CD4-positive, alpha-beta T cell treated with Interleukin-2 at 100 ng/mL for 4 hours (primary cell): ENCODE measurements around the gene APOL3.
"Not testable (repeated sequence)": the region's sequence is repeated elsewhere in the genome, so short reads cannot be mapped to it uniquely, and the experiment has no call there.

ENCODE experiments used
- DNase-seq: peaks from one replicate; pipeline ENCODE4 v3.0.0-alpha.2; 2020; ENCODE audit warnings: low spot score

Gene APOL3

DNA sequence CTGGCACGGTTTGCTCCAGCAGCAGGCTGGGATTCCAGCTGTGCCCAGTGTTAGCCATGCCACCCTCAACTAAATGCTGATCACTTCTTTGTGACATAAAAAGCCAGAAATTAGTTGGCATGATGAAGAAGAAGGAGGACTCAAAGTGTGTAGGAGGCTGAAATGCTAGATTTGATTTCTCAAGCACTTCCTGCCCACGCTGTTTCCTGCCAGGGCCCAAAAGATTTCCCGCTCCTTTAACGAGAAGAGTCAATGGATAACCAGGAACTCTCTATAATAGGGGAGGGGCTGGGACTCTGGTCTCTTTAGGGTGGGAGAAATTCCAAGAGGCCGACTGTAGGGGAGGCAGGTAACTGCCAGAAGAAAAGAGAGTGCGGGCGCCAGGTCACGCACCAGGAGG is 26.4 kb downstream of the APOL3 start:
- no peak for DNase-seq

DNA sequence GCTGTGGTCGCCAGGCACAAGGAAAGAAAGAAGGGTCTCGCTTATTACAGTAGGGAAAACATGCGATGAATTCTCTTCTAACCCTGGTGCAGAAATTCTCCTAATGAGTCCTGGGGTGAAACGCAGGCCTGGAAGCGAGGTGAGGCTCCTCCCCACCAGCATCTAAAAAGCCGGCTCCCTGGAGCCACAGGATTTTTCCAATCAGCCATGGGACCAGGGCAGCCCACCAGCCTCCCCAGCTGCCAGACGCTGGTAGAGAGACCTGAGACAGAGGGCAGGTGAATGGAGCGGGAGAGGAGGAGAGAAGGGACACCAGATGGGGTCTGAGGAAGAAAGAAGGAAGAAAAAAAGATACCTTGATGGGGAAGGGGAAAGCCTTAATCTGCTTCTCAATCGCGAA is 28.6 kb downstream of the APOL3 start:
- no peak for DNase-seq

DNA sequence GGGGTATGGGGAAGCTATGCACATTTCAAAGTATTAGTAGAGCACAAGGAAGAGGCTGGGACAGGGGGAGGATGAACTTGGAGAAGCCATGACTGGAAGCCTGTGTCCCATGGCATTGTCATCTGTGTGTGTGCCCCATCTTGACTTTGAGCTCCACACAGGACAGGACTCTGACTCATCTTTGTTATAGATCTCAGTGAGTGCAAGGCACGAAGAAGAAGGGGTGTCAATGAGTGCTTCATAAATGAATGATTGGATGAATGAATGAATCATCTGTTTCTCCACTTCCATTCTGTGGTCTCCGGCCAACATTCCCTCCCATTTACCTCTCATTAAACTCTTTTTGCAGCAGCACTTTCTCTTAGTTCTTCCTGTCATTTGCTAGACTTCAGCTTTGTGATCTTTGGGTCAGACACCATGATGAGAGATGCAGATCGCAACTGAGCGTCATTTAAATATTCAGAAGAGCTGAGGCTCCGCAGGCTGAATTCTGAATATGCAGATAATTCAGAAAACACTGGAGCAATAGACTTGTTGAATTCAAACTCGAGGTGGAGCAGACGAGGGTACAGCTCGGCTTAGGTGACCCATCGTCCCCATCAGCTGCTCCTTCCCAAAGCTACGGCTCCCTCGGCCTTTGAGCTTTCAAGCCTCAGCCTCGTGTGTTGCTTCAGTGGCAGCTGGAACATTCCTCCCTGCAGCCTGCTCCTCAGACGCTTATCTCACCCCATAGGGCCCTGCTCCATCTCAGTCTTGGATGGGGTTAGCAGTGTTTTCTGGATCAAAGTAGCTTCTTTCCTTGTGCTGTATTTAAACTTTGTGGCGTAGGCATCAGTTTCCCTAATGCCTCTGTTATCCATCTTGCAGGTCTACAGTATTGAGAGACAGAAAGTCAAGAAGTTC is 30.8 kb downstream of the APOL3 start:
- no peak for DNase-seq

DNA sequence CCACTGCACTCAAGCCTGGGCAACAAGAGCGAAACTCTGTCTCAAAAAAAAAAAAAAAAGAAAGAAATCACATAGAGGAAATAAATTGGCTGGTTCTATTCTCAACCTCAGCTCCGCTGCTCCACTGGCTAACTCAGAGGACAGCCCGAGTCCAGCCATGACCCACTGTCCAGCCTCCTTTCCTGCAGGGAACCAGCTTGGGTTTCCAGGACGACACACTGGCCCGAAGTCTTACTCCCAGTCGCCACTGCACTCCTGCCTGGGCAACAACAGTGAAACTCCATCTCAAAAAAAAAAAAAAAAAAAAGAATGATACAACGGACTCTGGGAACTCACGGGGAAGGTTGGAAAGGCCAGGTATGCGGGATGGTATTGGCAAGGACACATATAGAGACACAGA is 31.5 kb downstream of the APOL3 start:
- no peak for DNase-seq

DNA sequence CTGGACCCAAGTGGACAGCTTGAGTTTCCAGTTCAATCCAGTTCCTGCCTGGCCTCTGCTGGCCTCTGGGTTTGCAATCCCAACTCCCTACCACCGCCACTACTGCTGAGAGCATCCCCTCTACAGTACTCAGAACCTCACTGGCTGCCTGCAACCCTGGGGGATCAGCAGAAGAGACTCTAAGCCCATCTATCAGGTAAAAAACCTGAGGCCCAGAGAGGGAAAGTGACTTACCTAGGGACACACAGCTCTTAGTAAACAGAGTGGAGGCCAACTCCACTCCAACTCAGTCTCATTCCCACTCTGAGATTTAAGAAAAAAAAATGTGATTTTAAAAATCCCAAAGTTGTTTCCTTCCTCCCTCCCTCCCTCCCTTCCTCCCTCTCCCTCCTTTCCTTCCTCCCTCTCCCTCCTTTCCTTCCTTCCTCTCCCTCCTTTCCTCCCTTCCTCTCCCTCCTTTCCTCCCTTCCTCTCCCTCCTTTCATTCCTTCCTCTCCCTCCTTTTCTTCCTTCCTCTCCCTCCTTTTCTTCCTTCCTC is 34.5 kb downstream of the APOL3 start:
- DNase-seq = no peak

DNA sequence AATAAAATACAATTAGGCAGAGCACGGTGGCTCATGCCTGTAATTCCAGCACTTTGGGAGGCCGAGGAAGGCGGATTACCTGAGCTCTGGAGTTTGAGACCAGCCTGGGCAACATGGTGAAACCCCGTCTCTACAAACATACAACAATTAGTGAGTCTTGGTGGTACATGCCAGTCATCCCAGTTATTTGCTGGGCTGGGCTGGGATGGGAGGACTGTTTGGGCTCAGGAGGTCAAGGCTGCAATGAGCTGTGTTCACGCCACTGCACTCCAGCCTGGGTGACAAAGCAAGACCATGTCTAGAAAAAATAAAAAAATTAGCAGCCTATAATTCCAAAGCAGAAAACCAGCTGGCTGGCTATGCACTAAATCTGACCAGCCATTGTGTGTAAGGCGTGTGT is 35.1 kb downstream of the APOL3 start:
- DNase-seq = no peak

DNA sequence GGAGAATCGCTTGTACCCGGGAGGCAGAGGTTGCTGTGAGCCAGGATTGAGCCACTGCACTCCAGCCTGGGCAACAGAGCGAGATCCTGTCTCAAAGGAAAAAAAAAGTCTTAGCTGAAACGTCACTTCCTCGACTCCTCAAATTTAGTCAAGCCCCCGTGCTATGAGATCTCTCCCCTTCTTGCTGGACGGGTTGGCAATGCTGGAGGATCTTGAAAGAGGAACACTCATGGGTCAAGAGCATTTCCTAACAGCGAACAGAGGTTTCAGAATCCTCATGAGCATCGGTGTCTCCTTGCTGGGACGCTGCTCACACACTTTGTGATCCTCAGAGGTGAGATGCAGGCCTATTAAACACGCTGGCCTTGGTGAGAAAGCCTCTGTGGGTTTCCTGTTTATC is 35.9 kb downstream of the APOL3 start:
- DNase-seq = no peak

DNA sequence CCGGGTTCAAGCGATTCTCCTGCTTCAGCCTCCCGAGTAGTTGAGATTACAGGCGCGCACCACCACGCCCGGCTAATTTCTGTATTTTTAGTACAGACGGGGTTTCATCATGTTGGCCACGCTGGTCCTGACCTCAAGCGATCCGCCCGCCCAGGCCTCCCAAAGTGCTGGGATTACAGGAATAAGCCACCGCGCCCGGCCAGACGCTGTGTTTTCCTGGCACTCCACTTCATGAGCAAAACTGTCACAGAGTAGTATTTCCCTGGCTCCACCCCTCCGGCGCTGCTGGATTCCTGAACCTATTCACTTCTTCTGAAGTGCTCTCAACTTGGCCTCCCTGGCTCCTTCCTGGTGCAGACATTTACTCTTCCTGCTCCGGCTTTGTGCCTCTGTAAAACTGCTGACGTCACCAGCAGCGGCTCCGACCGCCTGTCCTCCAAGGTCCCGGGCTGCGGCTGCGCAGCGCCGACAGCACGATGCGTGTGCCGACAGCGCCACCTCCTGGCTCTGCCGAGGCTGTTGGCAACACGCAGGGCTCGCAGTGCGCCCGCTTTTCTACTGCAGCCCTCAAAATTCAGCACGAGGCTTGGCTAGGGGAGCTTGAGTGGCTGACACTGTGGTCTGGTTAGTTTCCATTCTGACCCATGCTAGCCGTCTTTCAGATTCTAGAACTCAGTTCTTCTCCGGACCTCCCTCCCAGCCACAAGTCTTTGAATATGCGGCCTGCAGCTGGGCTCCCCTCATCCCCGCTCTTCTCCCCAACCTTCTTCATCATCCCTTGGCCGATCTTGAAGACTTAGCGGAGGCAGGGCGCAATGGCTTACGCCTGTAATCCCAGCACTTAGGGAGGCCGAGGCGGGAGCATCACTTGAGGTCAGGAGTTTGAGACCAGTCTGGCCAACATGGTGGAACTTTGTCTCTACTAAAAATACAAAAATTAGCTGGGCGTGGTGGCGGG is 36.6 kb downstream of the APOL3 start:
- DNase-seq = peak; percentile 92

DNA sequence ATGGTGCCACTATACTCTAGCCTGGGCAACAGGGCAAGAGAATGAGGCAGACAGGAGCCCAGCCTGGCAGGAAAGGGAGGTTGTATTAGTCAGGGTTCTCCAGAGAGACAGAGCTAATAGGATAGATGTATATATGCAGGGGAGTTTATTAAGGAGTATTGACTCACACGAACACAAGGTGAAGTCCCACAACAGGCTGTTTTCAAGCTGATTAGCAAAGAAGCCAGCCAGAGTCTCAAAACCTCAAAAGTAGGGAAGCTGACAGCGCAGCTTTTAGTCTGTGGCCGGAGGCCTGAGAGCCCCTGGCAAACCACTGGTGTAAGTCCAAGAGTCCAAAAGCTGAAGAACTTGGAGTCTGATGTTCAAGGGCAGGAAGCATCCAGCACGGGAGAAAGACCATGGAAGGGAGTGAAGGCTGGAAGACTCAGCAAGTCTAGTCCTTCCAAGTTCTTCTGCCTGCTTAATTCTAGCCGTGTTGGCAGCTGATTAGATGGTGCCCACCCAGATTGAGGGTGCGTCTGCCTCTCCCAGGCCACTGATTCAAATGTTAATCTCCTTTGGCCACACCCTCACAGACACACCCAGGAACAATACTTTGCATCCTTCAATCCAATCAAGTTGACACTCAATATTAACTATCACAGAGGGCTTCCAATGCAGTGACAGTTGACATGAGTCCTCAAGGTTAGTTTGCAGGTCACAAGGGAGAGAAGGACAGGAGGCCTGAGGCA is 39.8 kb downstream of the APOL3 start:
- DNase-seq = not testable (repeated sequence)

DNA sequence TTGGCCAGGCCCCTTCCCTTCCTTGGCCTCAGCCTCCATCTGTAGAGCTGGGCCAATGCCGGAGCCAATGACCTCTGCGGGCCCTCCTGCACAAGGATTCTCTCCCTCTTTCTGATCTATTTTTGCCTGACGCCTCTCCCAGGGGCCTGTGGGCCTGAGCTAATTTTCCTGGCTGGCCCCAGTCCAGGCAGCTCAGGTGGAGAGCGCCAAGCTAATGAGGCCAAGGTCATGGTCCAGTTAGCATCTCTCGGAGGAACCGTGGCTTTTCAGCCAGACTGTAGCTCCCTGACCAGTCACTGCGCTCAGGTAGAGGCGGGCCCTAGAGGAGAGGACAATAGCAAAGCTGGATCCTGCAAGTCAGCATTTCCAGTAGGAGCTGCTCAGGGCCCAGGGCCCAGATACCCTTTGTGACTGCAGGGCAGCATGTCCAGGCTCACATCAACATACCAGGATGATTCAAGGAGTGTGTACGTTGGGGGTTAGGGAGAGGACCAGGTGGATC is 43.5 kb downstream of the APOL3 start:
- DNase-seq = no peak

DNA sequence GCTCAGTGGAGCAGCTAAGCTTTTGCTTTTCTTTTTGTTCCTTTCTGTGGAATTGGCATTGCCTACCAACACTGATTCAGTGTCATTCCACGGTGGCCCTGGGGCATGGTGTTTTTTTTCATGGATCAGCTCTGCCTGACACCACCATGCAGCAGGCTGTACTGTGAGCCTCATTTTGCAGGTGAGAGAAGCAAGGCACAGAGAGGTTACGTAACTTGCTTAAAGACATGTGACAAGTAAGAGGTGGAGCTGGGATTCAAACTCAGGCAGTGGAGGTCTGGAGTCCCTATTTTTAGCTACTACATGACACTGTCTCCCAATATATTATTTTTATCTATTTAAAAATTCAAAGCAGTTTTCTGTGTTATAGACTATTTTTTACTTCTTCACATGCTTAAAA is 44.4 kb downstream of the APOL3 start:
- DNase-seq = no peak

DNA sequence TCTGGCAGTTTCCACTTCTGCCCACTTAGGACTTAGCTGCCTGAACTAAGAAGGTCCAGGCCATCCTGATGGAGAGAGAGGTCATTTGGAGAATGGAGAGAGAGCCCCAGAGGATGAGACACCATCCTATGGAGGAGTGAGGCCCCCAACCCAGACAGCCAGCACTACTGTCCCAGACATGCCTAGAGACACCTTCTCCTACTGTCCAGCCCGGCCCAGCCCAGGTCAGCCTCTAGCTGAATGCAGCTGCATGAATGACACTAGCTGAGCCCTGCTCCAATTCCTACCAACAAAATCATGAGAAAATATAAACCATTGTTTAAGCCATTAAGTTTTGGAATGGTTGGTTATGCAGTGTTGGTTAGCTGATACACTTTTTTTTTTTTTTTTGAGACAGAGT is 47.4 kb downstream of the APOL3 start:
- DNase-seq = no peak

DNA sequence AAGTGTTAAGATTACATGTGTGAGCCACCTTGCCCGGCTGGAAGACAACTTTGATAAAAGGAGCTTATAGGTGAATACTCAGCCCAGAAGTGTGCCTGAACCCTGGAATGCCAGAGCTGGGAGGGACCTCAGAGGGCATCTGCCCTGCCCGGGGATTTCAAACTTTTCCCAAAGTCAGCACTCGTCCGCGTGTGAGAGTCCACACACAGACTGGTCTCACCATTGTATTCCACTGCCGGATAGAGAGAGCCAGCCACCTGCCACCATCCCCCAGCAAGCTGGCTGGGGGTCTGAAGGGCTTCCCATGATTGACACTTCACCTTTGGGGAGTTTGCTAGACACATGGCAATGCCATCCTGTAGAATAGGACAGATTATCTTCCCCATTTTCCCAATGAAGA is 49.2 kb downstream of the APOL3 start:
- DNase-seq = no peak

DNA sequence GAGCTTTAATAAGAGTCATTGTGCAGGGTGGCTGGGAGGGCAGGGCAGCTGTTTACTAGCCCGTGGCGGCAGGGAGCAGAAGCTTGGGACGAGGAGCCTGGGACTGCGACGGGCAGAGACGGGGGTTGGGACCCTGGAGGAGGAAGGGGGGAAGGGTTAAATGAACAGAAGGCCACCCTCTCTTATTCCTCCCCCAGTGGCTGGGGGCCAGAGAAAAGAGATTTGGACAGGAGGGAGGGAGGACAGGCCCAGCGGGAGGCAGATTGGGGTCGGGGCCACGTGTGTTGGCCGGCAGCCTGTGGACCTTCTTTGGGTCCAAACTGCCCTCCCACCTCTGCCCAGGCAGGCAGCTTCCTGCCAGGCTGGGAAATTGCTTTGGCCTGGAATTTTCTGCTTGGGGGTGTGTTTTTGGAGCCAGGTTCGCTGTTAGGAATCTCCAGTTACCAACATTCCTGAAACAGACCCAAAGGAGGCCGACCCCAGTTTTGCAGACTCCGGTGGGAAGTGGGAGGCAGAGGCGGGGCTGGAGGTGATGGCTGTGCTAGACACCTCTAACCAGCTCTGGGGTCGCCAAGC is 50.2 kb downstream of the APOL3 start:
- no peak for DNase-seq

DNA sequence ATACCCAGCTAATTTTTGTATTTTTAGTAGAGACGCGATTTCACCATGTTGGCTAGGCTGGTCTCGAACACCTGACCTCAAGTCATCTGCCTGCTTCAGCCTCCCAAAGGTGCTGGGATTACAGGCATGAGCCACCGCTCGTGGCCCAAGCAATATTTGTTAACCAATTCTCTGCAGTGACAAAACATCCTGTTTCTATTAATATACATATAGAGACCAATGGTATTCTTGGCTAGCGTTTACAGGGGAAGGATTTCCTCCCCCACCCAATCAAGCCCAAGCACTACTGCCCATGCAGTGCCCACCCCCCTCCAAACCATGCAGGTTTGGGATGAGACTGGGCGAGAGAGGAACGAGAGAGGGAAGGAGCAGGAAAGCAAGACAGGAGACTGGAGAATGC is 53.1 kb downstream of the APOL3 start:
- DNase-seq = no peak

DNA sequence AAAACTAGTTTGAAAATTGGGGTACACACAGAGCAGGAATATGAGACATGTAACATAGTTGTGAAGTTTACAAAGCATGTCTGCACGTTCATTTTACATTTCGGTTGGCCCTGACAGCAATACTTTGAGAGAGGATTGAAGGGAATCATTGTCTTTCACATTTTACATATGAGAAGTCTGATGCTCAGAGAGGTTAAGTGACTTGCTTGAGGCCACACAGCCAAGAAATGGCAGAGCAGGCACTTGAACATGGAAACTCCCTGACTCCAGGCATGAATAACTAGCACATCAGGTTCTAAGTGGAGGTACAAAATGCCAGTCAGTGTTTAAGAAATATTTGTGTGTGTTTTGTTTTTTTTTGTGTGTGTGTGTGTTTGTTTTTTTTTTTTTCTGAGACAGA is 53.6 kb downstream of the APOL3 start:
- no peak for DNase-seq

DNA sequence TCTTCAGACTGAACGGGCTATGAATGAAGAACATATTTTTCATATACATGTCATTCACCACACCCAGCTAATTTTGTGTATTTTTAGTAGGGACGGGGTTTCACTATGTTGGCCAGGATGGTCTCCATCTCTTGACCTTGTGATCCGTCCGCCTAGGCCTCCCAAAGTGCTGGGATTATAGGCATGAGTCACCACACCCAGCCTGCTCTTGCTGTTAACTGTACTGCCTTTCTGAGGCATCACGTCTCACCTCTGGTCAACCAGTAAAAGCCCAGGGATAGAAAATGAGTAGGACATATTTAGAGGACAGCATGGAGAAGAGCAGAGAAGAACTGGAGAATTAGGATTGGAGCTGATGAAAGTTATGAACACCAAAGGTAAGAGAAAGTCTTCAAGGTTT is 55.6 kb downstream of the APOL3 start:
- no peak for DNase-seq

DNA sequence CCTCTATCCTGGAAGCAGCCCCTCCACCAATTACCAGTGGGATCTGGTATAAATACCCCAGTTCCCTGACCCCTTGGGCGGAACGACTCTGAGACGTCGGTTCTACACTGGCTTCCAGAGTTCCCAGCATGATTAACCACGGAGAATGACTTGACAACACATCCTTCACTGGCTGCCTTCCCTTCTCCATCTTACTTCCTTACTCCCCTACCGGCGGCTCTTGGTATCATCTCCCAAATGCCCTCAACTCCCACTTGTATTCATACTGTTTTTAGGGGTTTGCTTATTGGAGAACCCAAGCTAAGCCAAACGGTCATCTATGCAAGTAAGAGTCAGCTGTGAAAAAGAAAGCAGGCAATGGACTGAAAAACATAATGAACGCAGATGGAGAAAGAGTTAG is 56.1 kb downstream of the APOL3 start:
- no peak for DNase-seq

DNA sequence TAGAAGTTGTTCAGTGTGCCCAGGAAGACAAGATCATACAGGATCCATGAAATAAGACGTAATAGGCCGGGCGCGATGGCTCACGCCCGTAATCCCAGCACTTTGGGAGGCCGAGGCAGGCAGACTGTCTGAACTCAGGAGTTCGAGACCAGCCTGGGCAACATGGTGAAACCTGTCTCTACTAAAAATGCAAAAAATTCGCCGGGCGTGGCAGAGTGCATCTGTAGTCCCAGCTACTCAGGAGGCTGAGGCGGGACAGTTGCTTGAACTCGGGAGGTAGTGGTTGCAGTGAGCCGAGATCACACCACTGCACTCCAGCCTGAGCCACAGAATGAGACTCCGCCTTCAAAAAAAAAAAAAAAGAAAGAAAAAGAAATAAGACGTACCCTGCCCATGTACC is 56.7 kb downstream of the APOL3 start:
- no peak for DNase-seq

DNA sequence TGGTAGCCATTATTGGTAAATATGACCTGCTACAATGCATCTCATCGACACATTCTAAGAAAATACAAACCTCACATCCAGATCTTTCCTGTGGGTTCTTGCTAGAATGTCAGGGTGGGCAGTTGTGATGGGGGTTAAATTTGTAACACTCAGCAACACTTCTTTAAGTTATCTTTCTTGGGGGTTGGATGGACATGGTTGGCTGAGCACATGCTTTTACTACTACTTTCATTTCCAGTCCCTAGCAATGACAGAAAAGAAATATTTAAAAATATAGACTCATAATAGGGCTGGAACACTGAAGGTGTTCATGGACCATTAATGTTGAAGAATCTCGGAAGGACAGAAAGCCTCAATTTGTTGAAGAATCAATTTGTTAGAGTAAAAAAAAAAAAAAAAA is 57.6 kb downstream of the APOL3 start:
- no peak for DNase-seq

DNA sequence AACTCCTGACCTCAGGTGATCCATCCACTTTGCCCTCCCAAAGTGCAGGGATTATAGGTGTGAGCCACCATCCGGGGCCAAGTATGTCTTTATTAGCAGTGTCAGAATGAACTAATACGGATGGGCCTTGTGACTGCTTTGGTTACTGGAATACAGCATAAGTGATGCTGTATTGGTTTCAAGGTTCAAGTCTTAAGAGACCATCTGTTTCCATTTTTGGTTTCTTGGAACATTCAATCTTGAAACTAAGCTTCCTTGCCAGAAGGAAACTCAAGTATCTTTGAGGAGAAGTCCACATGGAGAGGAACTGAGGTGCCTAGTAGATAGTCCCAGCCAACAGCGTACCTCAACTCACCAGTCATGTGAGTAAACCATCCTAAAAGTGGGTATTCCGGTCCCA is 58.8 kb downstream of the APOL3 start:
- DNase-seq = no peak

DNA sequence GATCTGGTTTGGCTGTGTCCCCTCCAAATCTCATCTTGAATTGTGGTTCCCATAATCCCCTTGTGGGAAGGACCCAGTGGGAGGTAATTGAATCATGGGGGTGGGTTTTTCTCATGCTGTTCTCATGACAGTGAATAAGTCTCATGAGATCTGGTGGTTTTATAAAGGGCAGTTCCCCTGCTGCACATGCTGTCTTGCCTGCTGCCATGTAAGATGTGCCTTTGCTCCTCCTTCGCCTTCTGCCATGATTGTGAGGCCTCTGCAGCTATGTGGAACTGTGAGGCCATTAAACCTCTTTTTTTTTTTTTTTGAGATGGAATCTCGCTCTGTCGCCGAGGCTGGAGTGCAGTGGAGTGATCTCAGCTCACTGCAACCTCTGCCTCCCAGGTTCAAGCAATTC is 59.6 kb downstream of the APOL3 start:
- not testable (repeated sequence) for DNase-seq
